ENCODE measurements around the gene AKT2.
A peak's percentile ranks its signal among the peaks of the same experiment; 100 is the strongest.

AKT2 gene

GRCh38 chr19:40191836-40192646, 93.1 kb downstream of the AKT2 start:
- H2AFZ ChIP-seq (ENCODE audit: low read depth, low read length) = peak overlapping the region; percentile 99
- peak; percentile 24 for DNase-seq
- peak overlapping the region; percentile 23 to 91; a peak in 3 of 4 replicates for H3K4me3 ChIP-seq (ENCODE audit: low read depth in 1 of 2, low read length in 2 of 2)
- H3K27ac ChIP-seq (ENCODE audit: low read length) = no peak overlapping the region
- no peaks in the 10 kb centered on the region for H4K20me1 ChIP-seq (ENCODE audit: insufficient read depth, low read length)
- H3K4me2 ChIP-seq (ENCODE audit: insufficient read depth, low read length) = peak overlapping the region; percentile 71
- H3K27me3 ChIP-seq (ENCODE audit: insufficient read depth, low read length, poor library complexity) = no peaks in the 10 kb centered on the region
- TF ChIP-seq EZH2 (IDR thresholded peaks at IDR 0.05; ENCODE audit: borderline replicate concordance, low read depth, low read length, severe bottlenecking) = no peak
- TF ChIP-seq, protein P1, sequence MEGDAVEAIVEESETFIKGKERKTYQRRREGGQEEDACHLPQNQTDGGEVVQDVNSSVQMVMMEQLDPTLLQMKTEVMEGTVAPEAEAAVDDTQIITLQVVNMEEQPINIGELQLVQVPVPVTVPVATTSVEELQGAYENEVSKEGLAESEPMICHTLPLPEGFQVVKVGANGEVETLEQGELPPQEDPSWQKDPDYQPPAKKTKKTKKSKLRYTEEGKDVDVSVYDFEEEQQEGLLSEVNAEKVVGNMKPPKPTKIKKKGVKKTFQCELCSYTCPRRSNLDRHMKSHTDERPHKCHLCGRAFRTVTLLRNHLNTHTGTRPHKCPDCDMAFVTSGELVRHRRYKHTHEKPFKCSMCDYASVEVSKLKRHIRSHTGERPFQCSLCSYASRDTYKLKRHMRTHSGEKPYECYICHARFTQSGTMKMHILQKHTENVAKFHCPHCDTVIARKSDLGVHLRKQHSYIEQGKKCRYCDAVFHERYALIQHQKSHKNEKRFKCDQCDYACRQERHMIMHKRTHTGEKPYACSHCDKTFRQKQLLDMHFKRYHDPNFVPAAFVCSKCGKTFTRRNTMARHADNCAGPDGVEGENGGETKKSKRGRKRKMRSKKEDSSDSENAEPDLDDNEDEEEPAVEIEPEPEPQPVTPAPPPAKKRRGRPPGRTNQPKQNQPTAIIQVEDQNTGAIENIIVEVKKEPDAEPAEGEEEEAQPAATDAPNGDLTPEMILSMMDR (IDR thresholded peaks at IDR 0.05; ENCODE audit: borderline replicate concordance, extremely low read depth, low read length, poor library complexity, severe bottlenecking) = no peak
- H3K4me1 ChIP-seq (ENCODE audit: insufficient read depth, low read length) = peaks cover 26% of the 10 kb centered on the region
- peak; percentile 15; the same call in 1 of the 3 replicates for ATAC-seq (ENCODE audit: insufficient read depth, low read depth)
- H3K79me2 ChIP-seq (ENCODE audit: insufficient read depth, low read length) = peaks cover 8% of the 10 kb centered on the region
- H3K9me3 ChIP-seq (ENCODE audit: insufficient read depth, low read length, severe bottlenecking) = no peaks in the 10 kb centered on the region
- peak overlapping the region; percentile 85 for H3K9ac ChIP-seq (ENCODE audit: low read depth, low read length)
- H3K36me3 ChIP-seq (ENCODE audit: insufficient read depth, low read length) = no peaks in the 10 kb centered on the region; the same call in 1 of the 2 replicates

GRCh38 chr19:40190891-40191835, 94.0 kb downstream of the AKT2 start, which contains the start of gene MAP3K10:
TSS of gene MAP3K10 (plus strand) at chr19:40191426. CDS start at chr19:40192032, 606 bp downstream.
- Histone ChIP-seq H3K27me3 (ENCODE audit: insufficient read depth, low read length, poor library complexity) (no peaks in the 10 kb centered on the region), H3K9me3 (ENCODE audit: insufficient read depth, low read length, severe bottlenecking) (no peaks in the 10 kb centered on the region), H3K27ac (ENCODE audit: low read length) (peak within 1 kb of the TSS; percentile 71), H3K4me2 (ENCODE audit: insufficient read depth, low read length) (peak within 1 kb of the TSS; percentile 92), H3K9ac (ENCODE audit: low read depth, low read length) (peak within 1 kb of the TSS; percentile 85), H3K4me3 (ENCODE audit: low read depth in 1 of 2, low read length in 2 of 2) (peak within 1 kb of the TSS; percentile 73 to 91), H2AFZ (ENCODE audit: low read depth, low read length) (peak within 1 kb of the TSS; percentile 99), H3K36me3 (ENCODE audit: insufficient read depth, low read length) (no peaks in the 10 kb centered on the region; the same call in 1 of the 2 replicates), H3K4me1 (ENCODE audit: insufficient read depth, low read length) (peaks cover 26% of the 10 kb centered on the region), H4K20me1 (ENCODE audit: insufficient read depth, low read length) (no peaks in the 10 kb centered on the region), H3K79me2 (ENCODE audit: insufficient read depth, low read length) (peaks cover 8% of the 10 kb centered on the region)
- peak; percentile 78 for DNase-seq
- peak; percentile 91 for ATAC-seq (ENCODE audit: insufficient read depth, low read depth)
- TF ChIP-seq, protein P1 (IDR thresholded peaks at IDR 0.05; ENCODE audit: borderline replicate concordance, extremely low read depth, low read length, poor library complexity, severe bottlenecking) = no peak
- no peak for TF ChIP-seq EZH2 (IDR thresholded peaks at IDR 0.05; ENCODE audit: borderline replicate concordance, low read depth, low read length, severe bottlenecking)

GRCh38 chr19:40184273-40184672, 100.9 kb downstream of the AKT2 start:
- no peak overlapping the region for H3K9ac ChIP-seq (ENCODE audit: low read depth, low read length)
- H2AFZ ChIP-seq (ENCODE audit: low read depth, low read length) = no peak overlapping the region
- no peaks in the 10 kb centered on the region for H4K20me1 ChIP-seq (ENCODE audit: insufficient read depth, low read length)
- ATAC-seq (ENCODE audit: insufficient read depth, low read depth) = no peak
- H3K4me1 ChIP-seq (ENCODE audit: insufficient read depth, low read length) = no peaks in the 10 kb centered on the region
- no peak for DNase-seq
- no peaks in the 10 kb centered on the region for H3K9me3 ChIP-seq (ENCODE audit: insufficient read depth, low read length, severe bottlenecking)
- no peak overlapping the region for H3K4me2 ChIP-seq (ENCODE audit: insufficient read depth, low read length)
- no peak overlapping the region for H3K4me3 ChIP-seq (ENCODE audit: low read depth in 1 of 2, low read length in 2 of 2)
- H3K79me2 ChIP-seq (ENCODE audit: insufficient read depth, low read length) = no peaks in the 10 kb centered on the region
- no peaks in the 10 kb centered on the region for H3K36me3 ChIP-seq (ENCODE audit: insufficient read depth, low read length)
- TF ChIP-seq, protein P1 (IDR thresholded peaks at IDR 0.05; ENCODE audit: borderline replicate concordance, extremely low read depth, low read length, poor library complexity, severe bottlenecking) = no peak
- TF ChIP-seq EZH2 (IDR thresholded peaks at IDR 0.05; ENCODE audit: borderline replicate concordance, low read depth, low read length, severe bottlenecking) = no peak
- H3K27ac ChIP-seq (ENCODE audit: low read length) = no peak overlapping the region
- peaks cover 3% of the 10 kb centered on the region for H3K27me3 ChIP-seq (ENCODE audit: insufficient read depth, low read length, poor library complexity)
